HK-2 (cell line): ENCODE data around the gene ZBED3.
A peak's percentile ranks its signal among the peaks of the same experiment; 100 is the strongest.
"Not testable (repeated sequence)": the region's sequence is repeated elsewhere in the genome, so short reads cannot be mapped to it uniquely, and the experiment has no call there.

Source experiments
- DNase-seq: peaks from one replicate; pipeline ENCODE4 v3.0.0-alpha.2; 2018; ENCODE audit not compliant: unreplicated experiment

ZBED3 gene, protein sequence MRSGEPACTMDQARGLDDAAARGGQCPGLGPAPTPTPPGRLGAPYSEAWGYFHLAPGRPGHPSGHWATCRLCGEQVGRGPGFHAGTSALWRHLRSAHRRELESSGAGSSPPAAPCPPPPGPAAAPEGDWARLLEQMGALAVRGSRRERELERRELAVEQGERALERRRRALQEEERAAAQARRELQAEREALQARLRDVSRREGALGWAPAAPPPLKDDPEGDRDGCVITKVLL

DNA sequence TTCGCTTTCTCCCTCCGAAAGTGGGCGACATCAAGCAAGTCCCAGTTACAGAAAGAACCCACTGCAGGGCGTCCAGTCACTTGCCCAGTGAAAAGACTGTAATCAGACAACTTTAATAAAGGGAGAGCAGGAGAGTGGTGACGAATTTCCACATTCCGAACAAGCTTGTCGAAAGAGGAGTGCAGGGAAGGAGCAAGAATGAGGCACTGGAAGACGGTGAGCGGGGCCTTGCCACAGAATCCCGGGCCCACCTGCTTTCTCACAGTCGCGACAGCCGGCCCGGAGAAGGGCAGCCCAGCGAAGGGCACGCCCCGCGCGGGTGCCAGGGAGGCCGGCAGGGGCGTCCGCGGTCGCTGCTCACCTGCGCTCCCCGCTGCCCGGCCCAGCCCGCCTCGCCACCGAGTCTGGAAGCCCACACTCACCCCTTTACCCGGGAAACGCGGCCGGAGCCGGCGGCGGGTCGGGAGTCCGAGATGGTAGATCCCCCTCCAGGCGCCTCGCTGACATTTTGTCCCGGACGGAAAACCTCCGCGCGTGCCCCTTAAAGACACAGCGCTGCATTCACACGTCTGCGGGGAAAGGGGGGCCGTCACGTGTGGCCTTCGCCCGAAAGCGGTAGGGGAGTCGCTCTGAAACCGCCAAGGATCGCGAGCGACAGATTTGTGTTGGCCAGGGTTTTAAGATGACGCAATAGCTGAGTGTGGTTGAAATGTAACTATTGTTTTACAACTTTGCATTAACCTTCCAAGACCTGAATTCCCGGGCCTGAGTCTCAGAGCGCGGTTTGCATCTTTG, at the start of gene ZBED3:
Gene ZBED3 (minus strand): TSS at position 597 of the 795 bp plus-strand sequence. CDS start 9,407 bp downstream, outside the sequence.
- DNase-seq, result peak; percentile 62

DNA sequence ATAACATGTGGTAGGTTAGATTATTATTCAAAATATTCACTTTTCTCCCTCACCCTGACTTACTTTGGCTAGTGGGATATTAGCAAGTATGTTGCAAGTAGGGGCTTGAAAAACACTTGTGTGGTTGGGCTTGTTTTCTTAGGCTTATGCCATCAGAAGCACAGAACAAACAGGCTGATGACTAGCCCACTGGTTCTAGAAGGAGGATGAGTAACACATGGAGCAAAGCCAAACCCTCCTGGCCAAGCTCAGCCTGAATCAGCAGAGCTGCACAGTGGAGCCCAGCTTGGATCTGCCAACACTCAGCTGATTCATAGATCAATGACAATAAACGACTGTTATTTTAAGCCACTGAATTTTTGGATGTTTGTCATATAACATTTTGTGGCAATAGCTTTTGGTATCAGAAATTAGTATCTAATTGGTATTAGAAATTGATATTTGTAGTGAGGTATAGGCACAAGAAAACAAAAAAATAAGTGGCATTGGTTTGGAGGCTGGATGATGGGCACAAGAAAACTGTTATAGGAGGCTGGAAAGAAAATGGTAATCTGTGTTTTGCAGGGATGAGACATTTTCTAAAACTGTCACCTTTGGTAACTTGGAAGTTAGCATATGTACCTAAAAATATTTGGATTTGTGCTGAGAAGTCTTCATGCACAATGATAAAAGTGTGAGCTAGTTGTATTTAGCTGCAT, 46.1 kb upstream of the ZBED3 start:
- DNase-seq, result peak; percentile 58

DNA sequence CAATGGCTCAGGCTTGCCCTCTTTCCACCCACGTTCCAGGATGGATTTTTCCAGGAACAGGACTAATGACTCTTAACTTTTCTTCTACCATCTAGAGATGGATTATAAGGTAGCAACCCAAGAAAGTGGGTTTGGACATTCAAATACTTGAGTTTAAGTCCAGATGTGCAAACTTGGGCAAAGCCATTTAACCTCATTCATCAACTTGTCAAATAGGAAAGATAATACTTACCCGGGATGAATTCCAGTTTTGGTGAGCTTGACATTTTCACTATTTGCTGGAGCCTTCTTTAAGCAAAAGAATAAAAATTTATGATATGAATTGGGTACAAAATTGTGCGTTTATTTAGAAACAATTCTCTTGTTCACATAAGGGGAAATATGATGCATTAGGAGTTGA, 44.3 kb upstream of the ZBED3 start:
- DNase-seq, result no peak

DNA sequence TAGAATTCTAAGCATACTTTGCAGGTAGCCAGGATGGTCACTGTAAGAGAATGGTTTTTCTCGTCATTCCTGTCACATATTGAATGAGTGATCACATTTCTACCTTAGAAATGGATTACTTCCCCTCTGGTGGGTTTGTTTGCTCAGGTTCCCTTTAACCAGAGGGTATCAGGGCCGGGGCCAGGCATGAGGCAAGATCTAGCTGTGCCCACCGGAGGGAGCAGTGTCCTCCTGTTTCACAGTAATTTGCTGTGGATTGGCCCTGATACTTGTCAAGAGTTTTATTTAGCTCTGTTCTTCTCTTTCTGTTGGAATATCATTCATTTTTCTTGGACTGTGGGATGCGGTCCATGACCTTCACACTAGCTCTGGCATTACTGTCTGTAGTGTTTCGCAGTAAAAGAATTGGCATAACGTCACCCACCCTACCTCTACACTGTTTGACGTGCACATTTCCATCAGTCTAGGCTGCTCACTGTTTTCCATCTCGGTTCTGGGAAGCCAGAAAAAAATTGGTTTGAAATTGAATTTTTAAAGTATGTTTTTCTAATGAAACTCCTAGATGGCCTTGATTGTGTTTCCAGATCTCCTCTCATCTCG, 42.4 kb upstream of the ZBED3 start:
- peak; percentile 26 for DNase-seq

DNA sequence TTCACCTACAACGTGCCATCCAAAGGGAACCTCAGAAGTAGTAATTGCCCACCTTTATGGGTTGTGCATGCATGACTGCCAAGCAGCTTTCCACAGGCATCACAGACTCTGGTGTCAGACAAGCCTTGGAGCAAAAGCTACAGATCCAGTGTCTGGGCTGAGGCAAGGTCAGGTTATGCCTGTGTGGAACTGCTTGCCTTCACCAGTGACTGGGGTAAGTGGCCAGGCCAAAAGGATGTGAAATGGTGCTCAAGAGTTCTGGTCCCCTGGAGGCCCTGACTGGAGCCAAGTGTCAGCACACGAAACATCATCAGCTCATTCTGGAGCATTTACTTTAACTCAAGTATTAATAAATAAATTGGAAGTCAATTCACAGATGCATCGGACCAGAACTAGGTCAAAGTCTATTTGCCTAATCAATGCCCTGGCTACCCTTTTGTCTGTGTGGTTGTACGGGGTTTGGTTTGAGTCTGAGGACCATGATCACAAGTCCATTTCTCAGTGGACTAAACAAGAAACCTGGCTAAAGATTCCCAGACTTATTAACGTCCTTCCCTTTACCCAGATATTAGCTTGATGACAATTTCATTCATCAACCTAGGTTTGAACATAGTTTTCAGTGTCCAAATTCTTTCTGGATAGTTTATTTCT, 41.5 kb upstream of the ZBED3 start:
- DNase-seq, result no peak

DNA sequence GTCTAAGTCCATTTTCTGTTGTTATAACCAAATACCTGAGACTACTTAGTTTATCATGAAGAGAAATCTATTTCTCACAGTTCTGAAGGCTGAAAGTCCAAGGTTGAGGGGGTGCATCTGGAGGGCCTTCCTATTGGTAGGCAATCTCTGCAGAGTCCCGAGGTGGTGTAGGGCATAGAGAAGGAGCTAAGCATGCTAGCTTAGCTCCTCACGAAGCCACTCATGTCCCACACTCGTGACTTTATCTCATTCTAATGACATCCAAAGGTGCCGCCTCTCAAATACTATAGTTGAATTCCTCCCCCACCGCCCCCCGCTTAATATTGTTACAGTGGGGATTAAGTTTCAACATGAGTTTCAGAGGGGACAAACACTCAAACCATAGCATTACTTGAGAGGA, 36.0 kb upstream of the ZBED3 start:
- no peak for DNase-seq

DNA sequence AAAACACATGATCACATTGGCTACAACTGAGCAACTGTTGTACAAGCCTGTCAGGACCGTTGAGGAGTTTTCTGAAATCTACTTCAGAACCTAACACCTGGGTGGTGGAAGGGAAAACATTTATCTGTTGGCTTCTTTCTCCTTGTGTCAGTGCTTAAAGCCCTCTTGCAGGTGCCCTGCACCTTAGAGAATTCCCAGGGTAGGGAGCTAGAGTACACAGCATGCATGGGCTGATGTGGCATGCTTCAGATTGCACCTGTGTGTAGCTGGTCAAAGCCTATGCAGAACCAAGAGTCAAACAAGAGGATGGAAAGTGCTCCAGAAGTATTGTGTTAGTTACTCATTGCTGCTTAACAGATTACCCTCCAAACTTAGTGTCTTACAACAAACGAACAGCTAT, 33.6 kb upstream of the ZBED3 start:
- no peak for DNase-seq

DNA sequence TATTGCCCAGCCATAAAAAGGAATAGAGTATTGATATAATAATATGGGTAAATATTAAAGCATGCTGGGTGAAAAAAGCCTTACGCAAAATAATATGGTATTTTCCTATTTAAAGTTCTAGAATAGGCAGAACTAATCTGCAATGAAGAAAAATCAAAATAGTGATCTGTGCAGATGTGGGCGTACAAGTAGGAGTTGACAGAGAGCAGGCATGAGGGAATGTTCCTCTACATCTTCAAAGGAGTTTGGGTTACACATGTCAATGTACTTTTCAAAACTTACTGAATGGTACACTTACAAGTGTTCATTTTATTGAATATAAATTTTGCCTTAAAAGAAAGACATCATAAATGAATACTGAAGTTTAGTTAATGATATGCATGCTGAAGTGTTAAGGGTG, 33.0 kb upstream of the ZBED3 start:
- DNase-seq, result no peak

DNA sequence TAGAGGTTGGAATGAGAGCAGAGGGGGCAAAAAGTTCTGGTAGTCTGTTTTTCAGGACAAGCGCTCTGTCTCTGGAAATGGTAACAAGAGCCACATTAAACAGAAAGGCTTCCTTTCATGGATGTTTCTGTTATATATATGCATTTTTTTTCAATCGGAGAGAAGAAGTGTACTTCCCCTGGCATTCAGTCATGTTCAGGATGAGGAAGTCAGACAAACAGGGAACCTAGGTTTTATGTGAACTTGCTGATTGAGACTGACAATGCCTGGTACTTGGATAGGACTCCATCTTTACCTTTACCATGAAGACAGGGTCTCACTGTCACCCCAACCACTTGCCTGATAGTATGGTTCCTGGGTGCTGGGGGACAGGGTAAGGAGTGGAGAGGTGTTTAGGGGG, 30.1 kb upstream of the ZBED3 start:
- DNase-seq, result no peak

DNA sequence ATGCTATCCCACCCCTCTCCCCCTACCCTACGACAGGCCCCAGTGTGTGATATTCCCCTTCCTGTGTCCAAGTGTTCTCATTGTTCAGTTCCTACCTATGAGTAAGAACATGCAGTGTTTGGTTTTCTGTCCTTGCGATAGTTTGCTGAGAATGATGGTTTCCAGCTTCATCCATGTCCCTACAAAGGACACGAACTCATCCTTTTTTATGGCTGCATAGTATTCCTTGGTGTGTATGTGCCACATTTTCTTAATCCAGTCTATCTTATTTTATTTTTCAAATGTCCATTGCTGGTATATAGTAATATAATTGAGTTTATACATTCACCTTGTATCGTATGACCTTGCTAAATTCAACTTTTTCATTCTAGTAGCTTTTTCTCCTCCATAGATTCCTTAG, 19.9 kb upstream of the ZBED3 start:
- not testable (repeated sequence) for DNase-seq

DNA sequence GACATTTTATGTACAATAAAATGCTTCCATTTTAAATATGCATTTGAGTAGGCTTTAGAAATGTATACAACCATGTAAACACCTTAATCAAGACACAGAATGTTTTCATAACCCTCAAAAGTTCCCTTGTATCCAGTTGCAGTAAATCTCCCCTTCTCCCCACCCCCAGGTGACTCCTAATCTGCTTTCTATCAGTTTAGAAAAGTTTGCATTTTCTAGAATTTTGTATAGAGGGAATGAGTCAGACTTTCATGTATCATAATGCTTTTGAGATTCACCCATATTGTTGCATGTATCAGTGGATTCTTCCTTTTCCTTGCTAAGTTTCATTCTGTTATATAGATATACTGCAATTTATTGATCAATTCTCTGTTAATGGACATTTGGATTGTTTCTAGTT, 17.7 kb upstream of the ZBED3 start:
- DNase-seq, result no peak

DNA sequence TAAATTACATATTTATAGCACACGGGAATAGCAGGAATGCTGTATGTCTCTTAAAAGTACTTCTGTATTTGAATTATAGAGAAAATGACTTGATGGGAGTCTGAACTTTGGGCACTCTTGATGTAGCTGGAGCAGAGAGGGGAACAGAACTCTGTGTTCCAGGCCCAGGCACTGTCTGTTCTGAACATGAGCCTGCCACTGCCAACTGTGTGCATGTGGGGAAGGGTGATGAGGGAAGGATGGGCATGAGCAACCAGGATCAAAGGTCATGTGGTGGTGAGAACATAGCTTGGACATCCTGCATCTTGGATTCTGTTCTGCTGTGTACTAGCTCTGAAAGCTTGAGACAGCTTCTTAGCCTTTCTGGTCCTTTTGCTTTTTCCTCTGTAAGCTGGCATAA, 16.4 kb upstream of the ZBED3 start:
- no peak for DNase-seq

DNA sequence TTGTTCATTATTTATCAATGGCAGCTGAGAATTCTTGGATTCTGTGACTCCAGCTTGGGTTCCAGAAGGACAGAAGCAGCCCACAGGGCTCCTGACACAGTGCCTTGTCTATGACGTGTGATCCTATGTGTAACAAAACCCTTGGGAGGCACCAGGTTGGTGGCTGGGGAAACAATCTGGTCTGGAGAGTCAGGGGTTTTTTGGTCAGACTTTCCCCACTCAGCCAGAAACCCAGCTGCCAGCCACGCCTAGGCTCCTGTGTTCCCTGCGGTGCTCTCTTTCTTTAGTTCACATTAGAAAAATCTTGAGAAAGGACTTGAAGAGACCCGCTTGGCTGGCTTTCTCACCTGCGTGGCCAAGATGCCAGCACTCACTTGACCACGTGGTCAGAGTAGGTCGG, 15.5 kb upstream of the ZBED3 start:
- DNase-seq, result no peak

DNA sequence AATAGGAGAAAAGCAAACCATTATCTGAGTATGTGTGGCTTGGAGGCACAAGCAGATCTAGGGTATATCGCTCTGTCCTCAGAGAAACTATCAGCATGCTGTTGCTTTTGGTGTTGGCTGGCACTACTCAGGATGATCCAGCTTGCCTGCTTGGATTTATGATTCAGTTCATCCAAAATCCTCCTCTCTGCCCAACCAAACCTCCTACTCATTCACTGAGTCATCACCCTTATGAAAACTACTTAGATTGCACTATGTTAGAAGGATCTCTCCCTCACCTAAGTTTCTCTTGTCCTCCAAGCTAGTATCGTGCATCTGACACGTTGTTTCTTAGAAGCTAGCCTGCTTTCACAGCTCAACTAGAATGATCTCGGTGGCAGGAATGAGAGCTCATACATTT, 14.2 kb upstream of the ZBED3 start:
- DNase-seq, result no peak

DNA sequence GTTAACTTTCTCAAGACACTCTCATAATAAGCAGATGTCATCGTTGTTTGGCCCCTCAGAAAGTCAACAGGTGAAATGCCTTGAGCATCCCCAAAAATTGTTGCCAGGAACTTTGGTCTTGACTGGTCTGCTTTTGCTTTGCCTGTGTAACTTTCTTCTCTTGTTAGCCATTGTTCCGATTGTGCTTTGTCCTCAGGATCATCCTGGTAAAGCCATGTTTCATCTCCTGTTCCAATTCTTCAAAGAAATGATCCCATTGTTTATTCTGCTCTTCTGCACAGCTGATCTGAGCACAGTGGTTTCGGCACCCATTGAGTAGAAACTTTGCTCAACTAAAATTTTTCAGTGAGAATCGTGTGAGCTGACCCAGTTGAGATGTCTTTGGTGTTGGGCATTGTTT, 8.1 kb upstream of the ZBED3 start:
- DNase-seq, result no peak

DNA sequence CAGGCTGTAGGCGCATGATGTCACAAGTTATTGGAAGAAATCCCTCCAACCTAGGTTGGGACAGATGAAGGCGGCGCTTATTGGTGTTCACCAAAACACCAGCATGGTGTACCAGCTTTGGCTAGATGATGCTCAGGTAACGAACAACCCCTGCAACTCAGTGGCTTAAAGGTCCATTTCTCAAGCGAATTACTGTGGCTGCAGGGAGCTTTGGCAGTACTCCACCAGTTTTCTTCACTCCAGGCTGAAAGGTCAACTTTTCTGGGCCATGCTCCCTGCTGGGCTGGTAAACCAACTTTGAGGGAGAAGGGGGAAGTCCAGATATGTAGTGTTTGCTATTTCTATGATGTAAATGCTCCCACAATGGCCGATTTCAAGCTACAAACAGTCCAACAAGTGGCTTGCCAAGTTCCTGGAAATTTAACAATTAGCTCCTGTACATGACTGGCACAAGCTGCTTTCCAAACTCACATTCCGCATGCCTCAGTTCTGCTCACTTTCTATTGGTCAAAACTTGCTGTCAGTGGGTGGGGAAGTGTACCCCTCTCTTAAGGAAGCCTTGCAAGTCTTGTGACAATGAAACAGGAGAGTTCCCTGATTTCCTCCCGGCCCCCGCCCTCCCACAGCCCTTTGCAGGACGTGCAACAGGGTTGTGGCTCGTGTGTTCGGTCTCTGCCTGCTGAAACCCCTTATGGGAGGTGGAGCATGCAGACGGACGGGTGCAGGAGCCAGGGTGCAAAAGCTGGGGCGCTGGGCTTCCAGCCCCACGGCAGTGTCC, 588 bp upstream of the ZBED3 start:
- peak; percentile 12 for DNase-seq

DNA sequence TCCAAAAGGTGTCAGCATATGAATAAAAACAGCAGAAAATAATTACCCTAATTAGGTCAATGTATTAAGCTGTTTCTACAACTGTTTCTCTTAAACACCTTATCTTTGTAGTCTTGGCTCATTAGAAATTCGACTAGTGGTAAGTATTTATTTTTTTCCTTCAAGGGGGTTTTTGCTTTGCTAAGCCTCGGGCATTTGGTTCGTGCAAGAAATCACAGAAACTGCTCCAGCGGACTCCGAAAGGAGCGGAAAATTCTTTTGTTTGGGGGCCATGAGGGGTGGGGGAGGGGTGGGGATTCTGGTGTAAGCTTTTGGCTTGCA, 757 bp downstream of the ZBED3 start:
- no peak for DNase-seq

DNA sequence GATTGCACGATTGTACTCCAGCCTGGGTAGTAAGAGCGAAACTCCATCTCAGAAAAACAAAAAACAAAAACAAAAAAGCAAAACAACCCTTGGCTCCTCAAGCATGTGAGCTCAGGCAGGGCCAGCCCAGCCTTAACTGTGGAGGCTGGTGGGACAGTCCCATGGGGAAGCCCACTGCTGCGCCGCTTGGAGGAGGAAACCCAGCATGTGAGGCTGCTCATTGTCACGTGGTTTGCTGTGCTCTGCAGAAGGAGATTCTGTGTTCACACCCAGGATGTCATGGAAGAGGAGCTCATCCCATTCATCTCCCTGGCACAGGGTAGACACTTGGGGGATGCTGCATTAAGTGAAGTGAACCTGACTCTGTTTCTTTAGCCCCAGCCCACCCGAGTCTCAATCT, 4.0 kb downstream of the ZBED3 start:
- DNase-seq, result no peak

DNA sequence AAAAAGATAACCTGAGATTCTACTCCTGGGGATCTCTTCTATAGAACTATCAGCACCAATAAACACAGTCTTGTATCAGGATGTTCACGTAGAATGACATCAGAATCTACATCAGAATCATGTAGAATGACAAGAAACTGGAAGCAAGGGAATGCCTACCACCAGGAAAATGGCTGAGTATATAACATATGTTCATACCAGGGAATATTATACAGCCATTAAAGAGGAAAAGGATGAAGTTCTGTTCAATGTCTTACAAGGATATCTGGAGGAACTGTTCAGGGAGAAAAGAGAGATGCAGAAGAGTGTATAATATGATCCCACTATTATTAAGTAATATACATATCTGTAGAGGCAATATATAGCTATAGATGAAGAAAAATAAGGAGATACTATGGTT, 4.8 kb downstream of the ZBED3 start:
- no peak for DNase-seq

DNA sequence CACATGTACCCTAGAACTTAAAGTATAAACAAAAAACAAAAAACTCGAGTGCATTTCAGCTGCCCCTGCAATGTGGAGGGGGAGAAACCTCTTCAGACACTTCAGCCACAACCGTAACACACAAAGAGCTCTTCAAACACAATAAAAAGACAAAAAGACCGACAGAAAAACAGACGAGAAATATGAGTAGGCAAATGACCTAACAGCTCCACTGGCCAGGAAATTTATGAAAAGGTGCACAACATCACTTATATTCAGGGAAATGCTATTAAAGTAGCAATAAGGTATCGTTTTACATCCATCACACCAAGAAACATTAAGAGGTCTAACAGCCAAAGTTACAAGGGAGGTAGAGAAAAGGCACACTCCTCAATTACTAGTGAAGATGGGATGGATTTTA, 6.2 kb downstream of the ZBED3 start:
- no peak for DNase-seq

DNA sequence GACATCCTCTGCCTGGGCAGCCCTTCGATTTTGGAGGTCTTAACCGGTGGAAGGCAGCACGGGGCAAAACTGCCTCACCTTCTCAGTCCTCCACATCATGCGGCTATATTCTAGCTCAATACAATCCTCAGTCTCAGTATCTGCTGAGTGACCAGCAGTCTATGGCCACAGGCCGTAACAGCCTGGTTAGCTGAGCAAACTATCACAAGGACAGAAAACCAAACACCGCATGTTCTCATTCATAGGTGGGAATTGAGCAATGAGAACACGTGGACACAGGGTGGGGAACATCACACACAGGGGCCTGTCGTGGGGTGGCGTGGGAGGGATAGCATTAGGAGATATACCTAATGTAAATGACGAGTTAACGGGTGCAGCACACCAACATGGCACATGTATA, 6.6 kb downstream of the ZBED3 start:
- not testable (repeated sequence) for DNase-seq

DNA sequence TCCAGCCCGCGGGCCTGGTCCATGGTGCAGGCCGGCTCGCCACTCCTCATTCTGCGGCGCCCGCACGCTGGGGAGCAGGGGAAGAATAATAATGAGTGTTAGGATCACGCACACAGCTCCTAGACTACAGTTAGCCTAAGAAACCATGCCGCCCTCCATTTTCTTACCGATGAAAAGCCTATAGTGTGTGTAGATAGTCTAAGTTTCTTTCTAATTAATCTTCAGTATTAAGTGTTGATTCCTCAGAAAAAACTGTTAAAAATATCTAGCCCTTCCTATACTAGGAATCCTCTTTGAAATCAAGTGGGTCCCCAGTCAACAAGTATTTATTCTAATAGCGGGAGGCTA, 9.3 kb downstream of the ZBED3 start:
- no peak for DNase-seq
